A549 (cell line): ENCODE data around the gene LRRC8E.

Experiments
- ESRRA ChIP-seq: fragments of 150-350 bp; IDR thresholded peaks from 2 replicates; pipeline ENCODE4 v1.6.1; 2014; ENCODE audit warnings: mild to moderate bottlenecking, low read length, borderline replicate concordance
- POLR2A ChIP-seq: IDR thresholded peaks from 2 replicates; pipeline ENCODE4 v1.6.1; 2012; ENCODE audit warnings: mild to moderate bottlenecking, low read length
- POLR2AphosphoS2 ChIP-seq: conservative IDR thresholded peaks from 2 replicates; pipeline ENCODE4 v1.6.1; 2012; ENCODE audit warnings: low read length, improper control_type of control experiment, inconsistent platforms
- RAD21 ChIP-seq, 2 experiments: fragments of >200 bp in 1 of 2; sonication (Bioruptor Twin) in 1 of 2; formaldehyde crosslinking in 1 of 2; IDR thresholded peaks in 1 of 2; conservative IDR thresholded peaks in 1 of 2; 2 replicates in 1 of 2; 3 replicates in 1 of 2; pipeline ENCODE4 v1.6.1; 2012 to 2018; ENCODE audit warnings: inconsistent platforms in 1 of 2
- RARB ChIP-seq: fragments of 250-450 bp; sonication (Bioruptor Pico); IDR thresholded peaks from 2 replicates; pipeline ENCODE4 v1.8.0; 2021; ENCODE audit warnings: mild to moderate bottlenecking, moderate library complexity
- ZNF302 ChIP-seq: fragments of 250-450 bp; sonication (Bioruptor Pico); IDR thresholded peaks from 2 replicates; pipeline ENCODE4 v1.9.0; 2021; ENCODE audit warnings: inconsistent platforms, mild to moderate bottlenecking, moderate library complexity
- TF ChIP-seq, protein P1 (sequence below): fragments of >200 bp; sonication (Bioruptor Twin); formaldehyde crosslinking; IDR thresholded peaks from 3 replicates; pipeline ENCODE4 v1.5.1; 2016
- TF ChIP-seq, protein P2 (sequence below): fragments of 200-600 bp; sonication (generic); IDR thresholded peaks from 2 replicates; pipeline ENCODE4 v1.6.1; 2016; ENCODE audit warnings: antibody characterized with exemption, mild to moderate bottlenecking, moderate library complexity
- TF ChIP-seq, protein P3 (sequence below): IDR thresholded peaks from 2 replicates; pipeline ENCODE4 v1.6.1; 2012
- TF ChIP-seq, protein P4 (sequence below): fragments of 150-350 bp; IDR thresholded peaks from 2 replicates; pipeline ENCODE4 v1.6.1; 2014; ENCODE audit warnings: low read depth, mild to moderate bottlenecking, low read length

DNA sequence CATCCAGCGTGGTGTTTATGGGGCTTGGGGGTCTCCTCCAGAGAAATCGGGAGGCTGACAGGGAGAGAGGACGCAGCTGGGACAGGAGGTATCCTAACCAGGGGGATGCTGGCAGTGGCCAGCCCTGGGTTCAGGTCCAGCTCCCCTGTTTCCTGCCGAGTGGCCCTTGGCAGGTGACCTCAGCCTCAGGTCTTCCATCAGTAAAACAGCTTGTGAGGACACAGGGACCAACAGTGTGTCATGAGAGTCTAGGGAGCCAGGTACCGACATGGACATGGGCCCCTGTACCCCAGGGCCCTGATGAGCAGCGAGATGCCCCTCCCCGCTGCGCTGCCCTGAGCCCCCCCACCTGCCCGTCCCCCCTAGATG, 38.7 kb upstream of the LRRC8E start:
- TF ChIP-seq, protein P1, sequence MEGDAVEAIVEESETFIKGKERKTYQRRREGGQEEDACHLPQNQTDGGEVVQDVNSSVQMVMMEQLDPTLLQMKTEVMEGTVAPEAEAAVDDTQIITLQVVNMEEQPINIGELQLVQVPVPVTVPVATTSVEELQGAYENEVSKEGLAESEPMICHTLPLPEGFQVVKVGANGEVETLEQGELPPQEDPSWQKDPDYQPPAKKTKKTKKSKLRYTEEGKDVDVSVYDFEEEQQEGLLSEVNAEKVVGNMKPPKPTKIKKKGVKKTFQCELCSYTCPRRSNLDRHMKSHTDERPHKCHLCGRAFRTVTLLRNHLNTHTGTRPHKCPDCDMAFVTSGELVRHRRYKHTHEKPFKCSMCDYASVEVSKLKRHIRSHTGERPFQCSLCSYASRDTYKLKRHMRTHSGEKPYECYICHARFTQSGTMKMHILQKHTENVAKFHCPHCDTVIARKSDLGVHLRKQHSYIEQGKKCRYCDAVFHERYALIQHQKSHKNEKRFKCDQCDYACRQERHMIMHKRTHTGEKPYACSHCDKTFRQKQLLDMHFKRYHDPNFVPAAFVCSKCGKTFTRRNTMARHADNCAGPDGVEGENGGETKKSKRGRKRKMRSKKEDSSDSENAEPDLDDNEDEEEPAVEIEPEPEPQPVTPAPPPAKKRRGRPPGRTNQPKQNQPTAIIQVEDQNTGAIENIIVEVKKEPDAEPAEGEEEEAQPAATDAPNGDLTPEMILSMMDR: no peak
- TF ChIP-seq ZNF302 (no peak), POLR2AphosphoS2 (no peak), RAD21 (conservative IDR thresholded peaks at IDR 0.05 in 1 of 2, IDR thresholded peaks at IDR 0.05 in 1 of 2) (no peak), POLR2A (no peak), ESRRA (no peak), RARB (CRISPR knock-in tag) (no peak)
- TF ChIP-seq, protein P2, sequence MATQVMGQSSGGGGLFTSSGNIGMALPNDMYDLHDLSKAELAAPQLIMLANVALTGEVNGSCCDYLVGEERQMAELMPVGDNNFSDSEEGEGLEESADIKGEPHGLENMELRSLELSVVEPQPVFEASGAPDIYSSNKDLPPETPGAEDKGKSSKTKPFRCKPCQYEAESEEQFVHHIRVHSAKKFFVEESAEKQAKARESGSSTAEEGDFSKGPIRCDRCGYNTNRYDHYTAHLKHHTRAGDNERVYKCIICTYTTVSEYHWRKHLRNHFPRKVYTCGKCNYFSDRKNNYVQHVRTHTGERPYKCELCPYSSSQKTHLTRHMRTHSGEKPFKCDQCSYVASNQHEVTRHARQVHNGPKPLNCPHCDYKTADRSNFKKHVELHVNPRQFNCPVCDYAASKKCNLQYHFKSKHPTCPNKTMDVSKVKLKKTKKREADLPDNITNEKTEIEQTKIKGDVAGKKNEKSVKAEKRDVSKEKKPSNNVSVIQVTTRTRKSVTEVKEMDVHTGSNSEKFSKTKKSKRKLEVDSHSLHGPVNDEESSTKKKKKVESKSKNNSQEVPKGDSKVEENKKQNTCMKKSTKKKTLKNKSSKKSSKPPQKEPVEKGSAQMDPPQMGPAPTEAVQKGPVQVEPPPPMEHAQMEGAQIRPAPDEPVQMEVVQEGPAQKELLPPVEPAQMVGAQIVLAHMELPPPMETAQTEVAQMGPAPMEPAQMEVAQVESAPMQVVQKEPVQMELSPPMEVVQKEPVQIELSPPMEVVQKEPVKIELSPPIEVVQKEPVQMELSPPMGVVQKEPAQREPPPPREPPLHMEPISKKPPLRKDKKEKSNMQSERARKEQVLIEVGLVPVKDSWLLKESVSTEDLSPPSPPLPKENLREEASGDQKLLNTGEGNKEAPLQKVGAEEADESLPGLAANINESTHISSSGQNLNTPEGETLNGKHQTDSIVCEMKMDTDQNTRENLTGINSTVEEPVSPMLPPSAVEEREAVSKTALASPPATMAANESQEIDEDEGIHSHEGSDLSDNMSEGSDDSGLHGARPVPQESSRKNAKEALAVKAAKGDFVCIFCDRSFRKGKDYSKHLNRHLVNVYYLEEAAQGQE: no peak
- TF ChIP-seq, protein P3, sequence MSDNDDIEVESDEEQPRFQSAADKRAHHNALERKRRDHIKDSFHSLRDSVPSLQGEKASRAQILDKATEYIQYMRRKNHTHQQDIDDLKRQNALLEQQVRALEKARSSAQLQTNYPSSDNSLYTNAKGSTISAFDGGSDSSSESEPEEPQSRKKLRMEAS: no peak
- TF ChIP-seq, protein P4, sequence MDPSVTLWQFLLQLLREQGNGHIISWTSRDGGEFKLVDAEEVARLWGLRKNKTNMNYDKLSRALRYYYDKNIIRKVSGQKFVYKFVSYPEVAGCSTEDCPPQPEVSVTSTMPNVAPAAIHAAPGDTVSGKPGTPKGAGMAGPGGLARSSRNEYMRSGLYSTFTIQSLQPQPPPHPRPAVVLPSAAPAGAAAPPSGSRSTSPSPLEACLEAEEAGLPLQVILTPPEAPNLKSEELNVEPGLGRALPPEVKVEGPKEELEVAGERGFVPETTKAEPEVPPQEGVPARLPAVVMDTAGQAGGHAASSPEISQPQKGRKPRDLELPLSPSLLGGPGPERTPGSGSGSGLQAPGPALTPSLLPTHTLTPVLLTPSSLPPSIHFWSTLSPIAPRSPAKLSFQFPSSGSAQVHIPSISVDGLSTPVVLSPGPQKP: no peak
